ENCODE measurements around the gene CERK.

DNA sequence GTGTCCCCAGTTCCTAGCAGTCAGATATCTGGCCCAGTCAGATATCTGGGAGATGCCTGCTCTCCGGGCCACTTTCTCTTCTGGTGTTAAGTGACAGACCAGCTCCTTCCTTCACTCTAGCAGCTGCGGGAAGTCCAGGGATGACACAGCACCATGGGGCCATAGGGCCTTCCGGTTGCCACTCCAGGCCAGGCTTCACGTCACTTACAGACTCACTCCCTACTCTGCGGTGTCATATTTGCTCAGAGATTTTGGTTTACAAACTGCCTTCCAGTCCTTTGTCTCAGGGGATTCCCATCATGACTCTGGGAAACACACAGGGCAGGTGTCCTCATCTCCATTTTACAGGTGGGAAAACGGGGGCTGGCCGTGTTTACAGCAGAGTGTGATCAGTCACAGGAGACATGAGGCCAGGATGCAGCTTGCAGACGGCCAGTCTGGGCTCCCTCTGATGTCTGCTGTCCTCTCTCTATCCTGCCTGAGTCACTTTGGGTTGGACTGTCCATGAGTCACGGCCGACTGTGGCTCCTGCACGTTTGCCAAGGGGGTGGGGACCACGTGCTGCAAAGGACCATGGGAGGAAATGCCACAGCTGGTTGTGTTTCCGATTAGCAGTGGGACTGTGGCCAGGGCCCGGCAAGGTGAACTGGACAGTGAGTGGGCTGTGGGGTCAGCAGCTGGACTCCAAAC, 16.2 kb upstream of the CERK start:
- TF ChIP-seq, protein P1, sequence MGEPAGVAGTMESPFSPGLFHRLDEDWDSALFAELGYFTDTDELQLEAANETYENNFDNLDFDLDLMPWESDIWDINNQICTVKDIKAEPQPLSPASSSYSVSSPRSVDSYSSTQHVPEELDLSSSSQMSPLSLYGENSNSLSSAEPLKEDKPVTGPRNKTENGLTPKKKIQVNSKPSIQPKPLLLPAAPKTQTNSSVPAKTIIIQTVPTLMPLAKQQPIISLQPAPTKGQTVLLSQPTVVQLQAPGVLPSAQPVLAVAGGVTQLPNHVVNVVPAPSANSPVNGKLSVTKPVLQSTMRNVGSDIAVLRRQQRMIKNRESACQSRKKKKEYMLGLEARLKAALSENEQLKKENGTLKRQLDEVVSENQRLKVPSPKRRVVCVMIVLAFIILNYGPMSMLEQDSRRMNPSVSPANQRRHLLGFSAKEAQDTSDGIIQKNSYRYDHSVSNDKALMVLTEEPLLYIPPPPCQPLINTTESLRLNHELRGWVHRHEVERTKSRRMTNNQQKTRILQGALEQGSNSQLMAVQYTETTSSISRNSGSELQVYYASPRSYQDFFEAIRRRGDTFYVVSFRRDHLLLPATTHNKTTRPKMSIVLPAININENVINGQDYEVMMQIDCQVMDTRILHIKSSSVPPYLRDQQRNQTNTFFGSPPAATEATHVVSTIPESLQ (CRISPR knock-in tag; IDR thresholded peaks at IDR 0.05), result no peak
- TF ChIP-seq SP1 (CRISPR knock-in tag; conservative IDR thresholded peaks at IDR 0.05) (no peak), TEAD1 (CRISPR knock-in tag; IDR thresholded peaks at IDR 0.05) (no peak), TEAD4 (CRISPR knock-in tag; IDR thresholded peaks at IDR 0.05) (no peak)
- TF ChIP-seq, protein P2, sequence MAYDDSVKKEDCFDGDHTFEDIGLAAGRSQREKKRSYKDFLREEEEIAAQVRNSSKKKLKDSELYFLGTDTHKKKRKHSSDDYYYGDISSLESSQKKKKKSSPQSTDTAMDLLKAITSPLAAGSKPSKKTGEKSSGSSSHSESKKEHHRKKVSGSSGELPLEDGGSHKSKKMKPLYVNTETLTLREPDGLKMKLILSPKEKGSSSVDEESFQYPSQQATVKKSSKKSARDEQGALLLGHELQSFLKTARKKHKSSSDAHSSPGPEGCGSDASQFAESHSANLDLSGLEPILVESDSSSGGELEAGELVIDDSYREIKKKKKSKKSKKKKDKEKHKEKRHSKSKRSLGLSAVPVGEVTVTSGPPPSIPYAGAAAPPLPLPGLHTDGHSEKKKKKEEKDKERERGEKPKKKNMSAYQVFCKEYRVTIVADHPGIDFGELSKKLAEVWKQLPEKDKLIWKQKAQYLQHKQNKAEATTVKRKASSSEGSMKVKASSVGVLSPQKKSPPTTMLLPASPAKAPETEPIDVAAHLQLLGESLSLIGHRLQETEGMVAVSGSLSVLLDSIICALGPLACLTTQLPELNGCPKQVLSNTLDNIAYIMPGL (CRISPR knock-in tag; IDR thresholded peaks at IDR 0.05), result no peak
- TF ChIP-seq, protein P3, sequence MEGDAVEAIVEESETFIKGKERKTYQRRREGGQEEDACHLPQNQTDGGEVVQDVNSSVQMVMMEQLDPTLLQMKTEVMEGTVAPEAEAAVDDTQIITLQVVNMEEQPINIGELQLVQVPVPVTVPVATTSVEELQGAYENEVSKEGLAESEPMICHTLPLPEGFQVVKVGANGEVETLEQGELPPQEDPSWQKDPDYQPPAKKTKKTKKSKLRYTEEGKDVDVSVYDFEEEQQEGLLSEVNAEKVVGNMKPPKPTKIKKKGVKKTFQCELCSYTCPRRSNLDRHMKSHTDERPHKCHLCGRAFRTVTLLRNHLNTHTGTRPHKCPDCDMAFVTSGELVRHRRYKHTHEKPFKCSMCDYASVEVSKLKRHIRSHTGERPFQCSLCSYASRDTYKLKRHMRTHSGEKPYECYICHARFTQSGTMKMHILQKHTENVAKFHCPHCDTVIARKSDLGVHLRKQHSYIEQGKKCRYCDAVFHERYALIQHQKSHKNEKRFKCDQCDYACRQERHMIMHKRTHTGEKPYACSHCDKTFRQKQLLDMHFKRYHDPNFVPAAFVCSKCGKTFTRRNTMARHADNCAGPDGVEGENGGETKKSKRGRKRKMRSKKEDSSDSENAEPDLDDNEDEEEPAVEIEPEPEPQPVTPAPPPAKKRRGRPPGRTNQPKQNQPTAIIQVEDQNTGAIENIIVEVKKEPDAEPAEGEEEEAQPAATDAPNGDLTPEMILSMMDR (IDR thresholded peaks at IDR 0.05), result no peak
- TF ChIP-seq, protein P4, sequence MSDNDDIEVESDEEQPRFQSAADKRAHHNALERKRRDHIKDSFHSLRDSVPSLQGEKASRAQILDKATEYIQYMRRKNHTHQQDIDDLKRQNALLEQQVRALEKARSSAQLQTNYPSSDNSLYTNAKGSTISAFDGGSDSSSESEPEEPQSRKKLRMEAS (CRISPR knock-in tag; IDR thresholded peaks at IDR 0.05), result no peak

Measured in WTC11 (cell line).